ENCODE data around the gene PTGES2. TPM values are rescaled to one million over a fixed set of nuclear protein-coding genes. Genes with fewer than 3 reads are reported as not detected.
"Not testable (repeated sequence)": the region's sequence is repeated elsewhere in the genome, so short reads cannot be mapped to it uniquely, and the experiment has no call there.

Gene PTGES2
- total RNA-seq, 1 donor, result 23.7 TPM

- no peak overlapping the region for H3K4me3 ChIP-seq (ENCODE audit: low read length)
These were observed 7.3 kb downstream of the PTGES2 start for GRCh38 chr9:128120061-128120740.

GRCh38 chr9:128118971-128119665 is 8.4 kb downstream of the PTGES2 start:
- peaks cover 31% of the 10 kb centered on the region for H3K4me1 ChIP-seq (ENCODE audit: insufficient read depth, low read length)
- no peaks in the 10 kb centered on the region for H3K27me3 ChIP-seq (ENCODE audit: insufficient read depth, low read length)
- H3K4me3 ChIP-seq (ENCODE audit: low read length), result no peak overlapping the region
- H3K9me3 ChIP-seq (ENCODE audit: low read depth, low read length), result no peaks in the 10 kb centered on the region

More at GRCh38 chr9:128120061-128120740, 7.3 kb downstream of the PTGES2 start:
- Histone ChIP-seq H3K9me3 (ENCODE audit: low read depth, low read length) (no peaks in the 10 kb centered on the region), H3K27me3 (ENCODE audit: insufficient read depth, low read length) (no peaks in the 10 kb centered on the region), H3K4me1 (ENCODE audit: insufficient read depth, low read length) (peaks cover 32% of the 10 kb centered on the region)

- H3K4me1 ChIP-seq (ENCODE audit: insufficient read depth, low read length), result peaks cover 31% of the 10 kb centered on the region
- H3K4me3 ChIP-seq (ENCODE audit: low read length), result no peak overlapping the region
- no peaks in the 10 kb centered on the region for H3K27me3 ChIP-seq (ENCODE audit: insufficient read depth, low read length)
- H3K9me3 ChIP-seq (ENCODE audit: low read depth, low read length), result no peaks in the 10 kb centered on the region
These were observed 9.1 kb downstream of the PTGES2 start for GRCh38 chr9:128118472-128118857.

- Histone ChIP-seq H3K27me3 (ENCODE audit: insufficient read depth, low read length) (no peaks in the 10 kb centered on the region), H3K4me3 (ENCODE audit: low read length) (no peak overlapping the region), H3K4me1 (ENCODE audit: insufficient read depth, low read length) (peaks cover 31% of the 10 kb centered on the region), H3K9me3 (ENCODE audit: low read depth, low read length) (no peaks in the 10 kb centered on the region)
These were observed 9.7 kb downstream of the PTGES2 start for GRCh38 chr9:128117613-128118471.

GRCh38 chr9:128116104-128117083 is 11.1 kb downstream of the PTGES2 start:
- Histone ChIP-seq H3K9me3 (ENCODE audit: low read depth, low read length) (no peaks in the 10 kb centered on the region), H3K4me3 (ENCODE audit: low read length) (no peak overlapping the region), H3K27me3 (ENCODE audit: insufficient read depth, low read length) (no peaks in the 10 kb centered on the region), H3K4me1 (ENCODE audit: insufficient read depth, low read length) (peaks cover 31% of the 10 kb centered on the region)

- Histone ChIP-seq H3K27me3 (ENCODE audit: insufficient read depth, low read length) (no peaks in the 10 kb centered on the region), H3K4me1 (ENCODE audit: insufficient read depth, low read length) (peaks cover 31% of the 10 kb centered on the region), H3K4me3 (ENCODE audit: low read length) (no peak overlapping the region), H3K9me3 (ENCODE audit: low read depth, low read length) (no peaks in the 10 kb centered on the region)
These were observed 12.1 kb downstream of the PTGES2 start for GRCh38 chr9:128115187-128116103.

- H3K27me3 ChIP-seq (ENCODE audit: insufficient read depth, low read length), result no peaks in the 10 kb centered on the region
- H3K4me3 ChIP-seq (ENCODE audit: low read length), result no peak overlapping the region
- peaks cover 31% of the 10 kb centered on the region for H3K4me1 ChIP-seq (ENCODE audit: insufficient read depth, low read length)
- no peaks in the 10 kb centered on the region for H3K9me3 ChIP-seq (ENCODE audit: low read depth, low read length)
These were observed 13.0 kb downstream of the PTGES2 start for GRCh38 chr9:128114326-128115186.

- no peaks in the 10 kb centered on the region for H3K9me3 ChIP-seq (ENCODE audit: low read depth, low read length)
- H3K27me3 ChIP-seq (ENCODE audit: insufficient read depth, low read length), result no peaks in the 10 kb centered on the region
- no peak overlapping the region for H3K4me3 ChIP-seq (ENCODE audit: low read length)
- peaks cover 31% of the 10 kb centered on the region for H3K4me1 ChIP-seq (ENCODE audit: insufficient read depth, low read length)
These were observed 13.8 kb downstream of the PTGES2 start for GRCh38 chr9:128113526-128114325.

GRCh38 chr9:128111726-128112125 is 15.8 kb downstream of the PTGES2 start:
- H3K4me3 ChIP-seq (ENCODE audit: low read length); H3K27me3 ChIP-seq (ENCODE audit: insufficient read depth, low read length); H3K9me3 ChIP-seq (ENCODE audit: low read depth, low read length): not testable (repeated sequence)
- peaks cover 20% of the 10 kb centered on the region for H3K4me1 ChIP-seq (ENCODE audit: insufficient read depth, low read length)

- no peaks in the 10 kb centered on the region for H3K9me3 ChIP-seq (ENCODE audit: low read depth, low read length)
- H3K27me3 ChIP-seq (ENCODE audit: insufficient read depth, low read length), result no peaks in the 10 kb centered on the region
- no peaks in the 10 kb centered on the region for H3K4me1 ChIP-seq (ENCODE audit: insufficient read depth, low read length)
- H3K4me3 ChIP-seq (ENCODE audit: low read length), result no peak overlapping the region
These were observed 18.3 kb downstream of the PTGES2 start for GRCh38 chr9:128109050-128109709.

- Histone ChIP-seq H3K27me3 (ENCODE audit: insufficient read depth, low read length) (no peaks in the 10 kb centered on the region), H3K4me3 (ENCODE audit: low read length) (no peak overlapping the region), H3K4me1 (ENCODE audit: insufficient read depth, low read length) (no peaks in the 10 kb centered on the region), H3K9me3 (ENCODE audit: low read depth, low read length) (no peaks in the 10 kb centered on the region)
These were observed 19.1 kb downstream of the PTGES2 start for GRCh38 chr9:128108269-128109049.

Measured in mononuclear cell (primary cell).